ENCODE data around the gene FAM89A. TPM values are rescaled to one million over a fixed set of nuclear protein-coding genes. Genes with fewer than 3 reads are reported as not detected.
A peak's percentile ranks its signal among the peaks of the same experiment; 100 is the strongest.

Gene FAM89A
- total and polyA plus RNA-seq, 9 of the 15 experiments (the other 6 are each of a cell fraction or from before 2014, with no cell fraction given), result 8.7 to 66.2 (median 43.3) TPM

GRCh38 chr1:230978491-230979388, 61.3 kb downstream of the FAM89A start, which contains the start of the genes ARV1 and TTC13 (continued):
- TF ChIP-seq THAP12 (CRISPR knock-in tag; IDR thresholded peaks at IDR 0.05) (peak; percentile 54; the same call in 1 of the 2 replicates), GABPB1 (CRISPR knock-in tag; IDR thresholded peaks at IDR 0.05) (peak; percentile 96), ZNF551 (CRISPR knock-in tag; IDR thresholded peaks at IDR 0.05) (no peak), ZNF507 (tag; conservative IDR thresholded peaks at IDR 0.05) (no peak), SMARCA5 (IDR thresholded peaks at IDR 0.05) (no peak), NR2C1 (IDR thresholded peaks at IDR 0.05) (peak; percentile 79), NR2C1 (tag; IDR thresholded peaks at IDR 0.05) (peak; percentile 91), TCF7 (IDR thresholded peaks at IDR 0.05; ENCODE audit: borderline replicate concordance) (peak; percentile 63; the same call in 1 of the 2 replicates), HCFC1 (IDR thresholded peaks at IDR 0.05; ENCODE audit: low read depth, low read length) (peak; percentile 99), ATF6 (CRISPR knock-in tag; IDR thresholded peaks at IDR 0.05) (no peak; the same call in 1 of the 2 replicates), SMARCE1 (IDR thresholded peaks at IDR 0.05) (peak; percentile 58; the same call in 1 of the 2 replicates), NCOA1 (IDR thresholded peaks at IDR 0.05; ENCODE audit: low read depth) (peak; percentile 63; the same call in 1 of the 2 replicates), TCF7L2 (IDR thresholded peaks at IDR 0.05; ENCODE audit: low read depth, low read length) (no peak), ZNF354B (CRISPR knock-in tag; IDR thresholded peaks at IDR 0.05) (no peak), ZNF274 (IDR thresholded peaks at IDR 0.05; ENCODE audit: borderline replicate concordance, low read depth, low read length) (no peak), LARP7 (IDR thresholded peaks at IDR 0.05) (no peak), ZBTB34 (CRISPR knock-in tag; IDR thresholded peaks at IDR 0.05) (no peak), NCOA6 (IDR thresholded peaks at IDR 0.05) (no peak), MCM7 (IDR thresholded peaks at IDR 0.05) (no peak), HNRNPH1 (optimal IDR thresholded peaks at IDR 0.05; ENCODE audit: low read depth, low read length) (no peak), ZSCAN29 (IDR thresholded peaks at IDR 0.05) (no peak), ELF2 (CRISPR knock-in tag; IDR thresholded peaks at IDR 0.05) (peak; percentile 93), GTF2E2 (tag; IDR thresholded peaks at IDR 0.05) (no peak), ZNF232 (CRISPR knock-in tag; IDR thresholded peaks at IDR 0.05) (no peak), NCOR1 (IDR thresholded peaks at IDR 0.05) (no peak), EWSR1 (IDR thresholded peaks at IDR 0.05; ENCODE audit: borderline replicate concordance, low read depth, partially characterized antibody) (no peak), SMC3 (conservative IDR thresholded peaks at IDR 0.05; ENCODE audit: insufficient read depth, low read depth, low read length) (peak; percentile 32)

All from K562 (cell line).